ENCODE measurements around the gene KRTAP10-3.

KRTAP10-3 gene

GRCh38 chr21:44599264-44600029, 40.9 kb upstream of the KRTAP10-3 start:
- H3K27me3 ChIP-seq (ENCODE audit: insufficient read depth, low read length): no peaks in the 10 kb centered on the region
- H3K79me2 ChIP-seq (ENCODE audit: control insufficient read depth, insufficient read depth, low read length, poor library complexity): no peaks in the 10 kb centered on the region
- no peak overlapping the region for H4K8ac ChIP-seq (ENCODE audit: low read depth, low read length)
- H3K4me3 ChIP-seq (ENCODE audit: low read depth, low read length): no peak overlapping the region
- no peak overlapping the region for H2BK5ac ChIP-seq (ENCODE audit: low read depth, low read length, poor library complexity)
- H2AK5ac ChIP-seq (ENCODE audit: low read length): no peak overlapping the region
- peaks cover 0 to 5% of the 10 kb centered on the region in 2 experiments for H3K4me1 ChIP-seq (ENCODE audit: control insufficient read depth in 1 of 2, insufficient read depth in 2 of 2, low read length in 2 of 2)
- no peak overlapping the region for H3K4ac ChIP-seq (ENCODE audit: low read depth, low read length)
- H3K79me1 ChIP-seq (ENCODE audit: low read length): no peaks in the 10 kb centered on the region
- no peaks in the 10 kb centered on the region for H3K36me3 ChIP-seq (ENCODE audit: control insufficient read depth in 1 of 2, insufficient read depth in 2 of 2, low read length in 2 of 2)
- no peak overlapping the region for H4K12ac ChIP-seq (ENCODE audit: low read depth, low read length)
- H3K18ac ChIP-seq (ENCODE audit: low read length): no peak overlapping the region
- H3K14ac ChIP-seq (ENCODE audit: low read length): no peak overlapping the region
- WGBS (ENCODE audit: extremely low coverage, insufficient coverage, insufficient read length): no CpG with 5 or more reads among the region's 8 CpGs
- no peak overlapping the region for H3K23ac ChIP-seq (ENCODE audit: low read length)
- H2AFZ ChIP-seq (ENCODE audit: insufficient read depth, low read length, poor library complexity): no peak overlapping the region
- peaks cover 7% of the 10 kb centered on the region for H3K9me3 ChIP-seq (ENCODE audit: insufficient read depth, low read depth, low read length)
- no peak overlapping the region for H3K4me2 ChIP-seq (ENCODE audit: low read length)
- DNase-seq: no peak
- H2BK12ac ChIP-seq (ENCODE audit: low read length): no peak overlapping the region
- H3K9ac ChIP-seq (ENCODE audit: low read length): no peak overlapping the region
- H4K91ac ChIP-seq (ENCODE audit: low read depth, low read length): peak overlapping the region; percentile 3
- no peak overlapping the region for H3K27ac ChIP-seq (ENCODE audit: low read depth, low read length)
- no peak overlapping the region for H2BK120ac ChIP-seq (ENCODE audit: insufficient read depth, low read length, poor library complexity)

GRCh38 chr21:44598061-44598460, 39.5 kb upstream of the KRTAP10-3 start:
- no peak overlapping the region for H3K9ac ChIP-seq (ENCODE audit: low read length)
- no peak overlapping the region for H2AK5ac ChIP-seq (ENCODE audit: low read length)
- peaks cover 3 to 17% of the 10 kb centered on the region in 2 experiments for H3K4me1 ChIP-seq (ENCODE audit: control insufficient read depth in 1 of 2, insufficient read depth in 2 of 2, low read length in 2 of 2)
- no peak overlapping the region for H2BK120ac ChIP-seq (ENCODE audit: insufficient read depth, low read length, poor library complexity)
- peaks cover 8% of the 10 kb centered on the region for H3K79me1 ChIP-seq (ENCODE audit: low read length)
- H3K36me3 ChIP-seq (ENCODE audit: control insufficient read depth in 1 of 2, insufficient read depth in 2 of 2, low read length in 2 of 2): no peaks in the 10 kb centered on the region
- no peak overlapping the region for H3K27ac ChIP-seq (ENCODE audit: low read depth, low read length)
- no peak overlapping the region for H3K18ac ChIP-seq (ENCODE audit: low read length)
- no peak overlapping the region for H2BK5ac ChIP-seq (ENCODE audit: low read depth, low read length, poor library complexity)
- H3K23ac ChIP-seq (ENCODE audit: low read length): no peak overlapping the region
- WGBS (ENCODE audit: extremely low coverage, insufficient coverage, insufficient read length): no CpG with 5 or more reads among the region's 11 CpGs
- no peak overlapping the region for H4K12ac ChIP-seq (ENCODE audit: low read depth, low read length)
- peak overlapping the region; percentile 41 for H4K91ac ChIP-seq (ENCODE audit: low read depth, low read length)
- no peaks in the 10 kb centered on the region for H3K79me2 ChIP-seq (ENCODE audit: control insufficient read depth, insufficient read depth, low read length, poor library complexity)
- H3K9me3 ChIP-seq (ENCODE audit: insufficient read depth, low read depth, low read length): peaks cover 2% of the 10 kb centered on the region
- no peak overlapping the region for H3K4me2 ChIP-seq (ENCODE audit: low read length)
- no peak overlapping the region for H2AFZ ChIP-seq (ENCODE audit: insufficient read depth, low read length, poor library complexity)
- no peak overlapping the region for H3K4ac ChIP-seq (ENCODE audit: low read depth, low read length)
- no peak overlapping the region for H2BK12ac ChIP-seq (ENCODE audit: low read length)
- no peak overlapping the region for H3K14ac ChIP-seq (ENCODE audit: low read length)
- H3K27me3 ChIP-seq (ENCODE audit: insufficient read depth, low read length): no peaks in the 10 kb centered on the region
- H3K4me3 ChIP-seq (ENCODE audit: low read depth, low read length): no peak overlapping the region
- H4K8ac ChIP-seq (ENCODE audit: low read depth, low read length): no peak overlapping the region
- no peak for DNase-seq

- no peak overlapping the region for H2BK5ac ChIP-seq (ENCODE audit: low read depth, low read length, poor library complexity)
- no peak overlapping the region for H3K14ac ChIP-seq (ENCODE audit: low read length)
- peaks cover 2% of the 10 kb centered on the region for H3K9me3 ChIP-seq (ENCODE audit: insufficient read depth, low read depth, low read length)
- peak in 1 of 2 donors; percentile 44 for DNase-seq
- no peak overlapping the region for H2BK120ac ChIP-seq (ENCODE audit: insufficient read depth, low read length, poor library complexity)
- no peak overlapping the region for H3K23ac ChIP-seq (ENCODE audit: low read length)
- H2AFZ ChIP-seq (ENCODE audit: insufficient read depth, low read length, poor library complexity): no peak overlapping the region
- peaks cover 10% of the 10 kb centered on the region for H3K79me1 ChIP-seq (ENCODE audit: low read length)
- H3K27me3 ChIP-seq (ENCODE audit: insufficient read depth, low read length): no peaks in the 10 kb centered on the region
- no peak overlapping the region for H3K9ac ChIP-seq (ENCODE audit: low read length)
- no peaks in the 10 kb centered on the region for H3K36me3 ChIP-seq (ENCODE audit: control insufficient read depth in 1 of 2, insufficient read depth in 2 of 2, low read length in 2 of 2)
- H3K27ac ChIP-seq (ENCODE audit: low read depth, low read length): no peak overlapping the region
- H2BK12ac ChIP-seq (ENCODE audit: low read length): no peak overlapping the region
- no peak overlapping the region for H3K18ac ChIP-seq (ENCODE audit: low read length)
- no CpG with 5 or more reads among the region's 9 CpGs for WGBS (ENCODE audit: extremely low coverage, insufficient coverage, insufficient read length)
- no peak overlapping the region for H3K4me3 ChIP-seq (ENCODE audit: low read depth, low read length)
- no peak overlapping the region for H2AK5ac ChIP-seq (ENCODE audit: low read length)
- H3K4me2 ChIP-seq (ENCODE audit: low read length): no peak overlapping the region
- H3K4ac ChIP-seq (ENCODE audit: low read depth, low read length): no peak overlapping the region
- peaks cover 3 to 17% of the 10 kb centered on the region in 2 experiments for H3K4me1 ChIP-seq (ENCODE audit: control insufficient read depth in 1 of 2, insufficient read depth in 2 of 2, low read length in 2 of 2)
- no peak overlapping the region for H4K12ac ChIP-seq (ENCODE audit: low read depth, low read length)
- no peak overlapping the region for H4K8ac ChIP-seq (ENCODE audit: low read depth, low read length)
- no peak overlapping the region for H4K91ac ChIP-seq (ENCODE audit: low read depth, low read length)
- no peaks in the 10 kb centered on the region for H3K79me2 ChIP-seq (ENCODE audit: control insufficient read depth, insufficient read depth, low read length, poor library complexity)
These were observed 37.6 kb upstream of the KRTAP10-3 start for GRCh38 chr21:44596068-44596725.

- no peak for DNase-seq
- Histone ChIP-seq H2BK5ac (ENCODE audit: low read depth, low read length, poor library complexity) (no peak overlapping the region), H4K8ac (ENCODE audit: low read depth, low read length) (no peak overlapping the region), H3K4me3 (ENCODE audit: low read depth, low read length) (no peak overlapping the region), H3K4me2 (ENCODE audit: low read length) (no peak overlapping the region), H2AK5ac (ENCODE audit: low read length) (no peak overlapping the region), H3K36me3 (ENCODE audit: control insufficient read depth in 1 of 2, insufficient read depth in 2 of 2, low read length in 2 of 2) (no peaks in the 10 kb centered on the region), H3K14ac (ENCODE audit: low read length) (no peak overlapping the region), H4K91ac (ENCODE audit: low read depth, low read length) (no peak overlapping the region), H3K9ac (ENCODE audit: low read length) (no peak overlapping the region), H2AFZ (ENCODE audit: insufficient read depth, low read length, poor library complexity) (no peak overlapping the region), H3K4ac (ENCODE audit: low read depth, low read length) (no peak overlapping the region), H4K12ac (ENCODE audit: low read depth, low read length) (no peak overlapping the region), H2BK12ac (ENCODE audit: low read length) (no peak overlapping the region), H3K23ac (ENCODE audit: low read length) (no peak overlapping the region), H3K27ac (ENCODE audit: low read depth, low read length) (no peak overlapping the region), H3K79me1 (ENCODE audit: low read length) (peaks cover 10% of the 10 kb centered on the region), H3K27me3 (ENCODE audit: insufficient read depth, low read length) (no peaks in the 10 kb centered on the region), H2BK120ac (ENCODE audit: insufficient read depth, low read length, poor library complexity) (no peak overlapping the region), H3K18ac (ENCODE audit: low read length) (no peak overlapping the region), H3K79me2 (ENCODE audit: control insufficient read depth, insufficient read depth, low read length, poor library complexity) (no peaks in the 10 kb centered on the region), H3K4me1 (ENCODE audit: control insufficient read depth in 1 of 2, insufficient read depth in 2 of 2, low read length in 2 of 2) (peaks cover 3 to 17% of the 10 kb centered on the region in 2 experiments), H3K9me3 (ENCODE audit: insufficient read depth, low read depth, low read length) (peaks cover 2% of the 10 kb centered on the region)
- no CpG with 5 or more reads among the region's 6 CpGs for WGBS (ENCODE audit: extremely low coverage, insufficient coverage, insufficient read length)
These were observed 36.9 kb upstream of the KRTAP10-3 start for GRCh38 chr21:44595524-44595923.
